Endothelial cell (in vitro differentiated cells): Measurements from ENCODE around the gene PARD3B. TPM values are rescaled to one million over a fixed set of nuclear protein-coding genes. Genes with fewer than 3 reads are reported as not detected.

Source experiments
- DNase-seq: peaks from one replicate; pipeline ENCODE4 v3.0.0; 2021; ENCODE audit warnings: low spot score
- H3K27ac Mint-ChIP-seq: one replicate; pipeline ENCODE4 v1.8.0; 2021; ENCODE audit warnings: mixed read lengths, inconsistent platforms; ENCODE audit not compliant: unreplicated experiment
- H3K27me3 Mint-ChIP-seq: one replicate; pipeline ENCODE4 v1.8.0; 2021; ENCODE audit warnings: mild to moderate bottlenecking, moderate library complexity, mixed read lengths, inconsistent platforms; ENCODE audit not compliant: unreplicated experiment
- H3K36me3 Mint-ChIP-seq: one replicate; pipeline ENCODE4 v1.8.0; 2021; ENCODE audit warnings: mild to moderate bottlenecking, low read depth, mixed read lengths, inconsistent platforms; ENCODE audit not compliant: unreplicated experiment
- H3K4me1 Mint-ChIP-seq: one replicate; pipeline ENCODE4 v1.8.0; 2021; ENCODE audit warnings: mild to moderate bottlenecking, mixed read lengths, inconsistent platforms; ENCODE audit not compliant: unreplicated experiment
- H3K4me3 Mint-ChIP-seq: one replicate; pipeline ENCODE4 v1.8.0; 2021; ENCODE audit warnings: mild to moderate bottlenecking, mixed read lengths, inconsistent platforms; ENCODE audit not compliant: unreplicated experiment
- H3K9me3 Mint-ChIP-seq: one replicate; pipeline ENCODE4 v1.8.0; 2021; ENCODE audit warnings: mixed read lengths, inconsistent platforms; ENCODE audit not compliant: unreplicated experiment
- CTCF ChIP-seq: fragments of 200-600 bp; sonication (generic); IDR thresholded peaks from one replicate; pipeline ENCODE4 v1.5.0; 2021; ENCODE audit warnings: antibody characterized with exemption; ENCODE audit not compliant: unreplicated experiment
- total RNA-seq: library from RNA; stranded (reverse); fragmentation: NEBNext Ultra II Directional; extraction: Animal tissue kit (Norgen Biotek cat#: 25700); gene quantifications from one replicate; pipeline ENCODE4 v1.2.1, GENCODE V29; 2021; ENCODE audit not compliant: unreplicated experiment

The PARD3B gene
- total RNA-seq, 1 donor from 2014 or later = 17.4 TPM

- Mint-ChIP-seq H3K27ac (no peak overlapping the region), H3K4me1 (peaks cover 12% of the 10 kb centered on the region), H3K27me3 (no peaks in the 10 kb centered on the region), H3K9me3 (no peaks in the 10 kb centered on the region), H3K4me3 (no peak overlapping the region), H3K36me3 (no peaks in the 10 kb centered on the region)
- DNase-seq = no peak
- no peak for TF ChIP-seq CTCF
Observed at GRCh38 chr2:205358351-205358815, 813.1 kb downstream of the PARD3B start.

GRCh38 chr2:205361272-205361671 lies 816.0 kb downstream of the PARD3B start:
- no peaks in the 10 kb centered on the region for H3K27me3 Mint-ChIP-seq
- H3K4me3 Mint-ChIP-seq = no peak overlapping the region
- no peak overlapping the region for H3K27ac Mint-ChIP-seq
- peaks cover 19% of the 10 kb centered on the region for H3K4me1 Mint-ChIP-seq
- no peak for TF ChIP-seq CTCF
- H3K9me3 Mint-ChIP-seq = no peaks in the 10 kb centered on the region
- H3K36me3 Mint-ChIP-seq = no peaks in the 10 kb centered on the region
- DNase-seq = no peak

DNA sequence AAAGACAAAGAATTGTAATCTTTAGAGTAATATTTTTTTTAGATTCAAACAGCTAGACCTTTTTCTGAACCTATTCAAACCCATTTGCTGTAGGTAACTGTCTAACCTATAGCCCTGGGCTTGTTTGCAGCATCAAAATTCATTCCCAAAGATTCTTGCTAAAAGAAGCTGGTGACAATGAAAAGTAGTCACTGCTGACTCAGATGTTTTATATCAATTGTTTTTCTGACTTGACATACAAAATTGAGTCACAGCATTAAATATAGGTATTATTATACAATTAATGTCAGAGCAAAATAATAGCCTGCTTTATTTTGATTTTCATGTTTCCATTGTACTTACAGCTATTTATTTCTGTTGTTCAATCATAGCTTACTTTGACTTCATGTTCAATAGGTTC lies 816.7 kb downstream of the PARD3B start:
- Mint-ChIP-seq H3K27me3 (no peaks in the 10 kb centered on the region), H3K4me1 (peaks cover 20% of the 10 kb centered on the region), H3K4me3 (no peak overlapping the region), H3K9me3 (no peaks in the 10 kb centered on the region), H3K36me3 (no peaks in the 10 kb centered on the region), H3K27ac (no peak overlapping the region)
- TF ChIP-seq CTCF = no peak
- no peak for DNase-seq

- H3K27me3 Mint-ChIP-seq = peaks cover 2% of the 10 kb centered on the region
- H3K4me1 Mint-ChIP-seq = peaks cover 19% of the 10 kb centered on the region
- no peak overlapping the region for H3K4me3 Mint-ChIP-seq
- TF ChIP-seq CTCF = no peak
- DNase-seq = no peak
- no peaks in the 10 kb centered on the region for H3K9me3 Mint-ChIP-seq
- H3K36me3 Mint-ChIP-seq = no peaks in the 10 kb centered on the region
- peak overlapping the region; percentile 34 for H3K27ac Mint-ChIP-seq
Observed at GRCh38 chr2:205364261-205364660, 819.0 kb downstream of the PARD3B start.

- no peak for DNase-seq
- H3K4me1 Mint-ChIP-seq = peaks cover 19% of the 10 kb centered on the region
- no peaks in the 10 kb centered on the region for H3K36me3 Mint-ChIP-seq
- peak overlapping the region; percentile 8 for H3K27ac Mint-ChIP-seq
- H3K4me3 Mint-ChIP-seq = no peak overlapping the region
- H3K9me3 Mint-ChIP-seq = no peaks in the 10 kb centered on the region
- TF ChIP-seq CTCF = no peak
- peaks cover 2% of the 10 kb centered on the region for H3K27me3 Mint-ChIP-seq
Observed at GRCh38 chr2:205366336-205367060, 821.2 kb downstream of the PARD3B start.
